PFSK-1 (cell line): Measurements from ENCODE around the gene NCAPD3.

Experiments
- FOXP2 ChIP-seq: optimal IDR thresholded peaks from 2 replicates; pipeline ENCODE3; 2011; ENCODE audit warnings: borderline replicate concordance, control low read depth, inconsistent platforms; ENCODE audit not compliant: insufficient read depth; ENCODE audit errors: extremely low read length, extremely low read depth
- POLR2AphosphoS5 ChIP-seq: IDR thresholded peaks from 2 replicates; pipeline ENCODE4 v1.6.1; 2012; ENCODE audit warnings: low read depth, mild to moderate bottlenecking, control low read depth, low read length, moderate library complexity
- REST ChIP-seq, 2 experiments: IDR thresholded peaks; 2 replicates each; pipeline versions ENCODE4 v1.6.1 to v1.8.0; 2011 to 2012; ENCODE audit warnings: low read depth in 2 of 2, low read length in 2 of 2, control low read depth in 1 of 2, inconsistent platforms in 1 of 2, mild to moderate bottlenecking in 1 of 2, moderate library complexity in 1 of 2; ENCODE audit not compliant: insufficient read depth in 1 of 2
- SIN3A ChIP-seq: IDR thresholded peaks from 2 replicates; pipeline ENCODE4 v1.6.1; 2012; ENCODE audit warnings: mild to moderate bottlenecking, low read length, moderate library complexity, borderline replicate concordance; ENCODE audit not compliant: insufficient read depth
- TAF1 ChIP-seq: IDR thresholded peaks from 2 replicates; pipeline ENCODE4 v1.6.1; 2012; ENCODE audit warnings: low read length, control low read depth, borderline replicate concordance; ENCODE audit not compliant: insufficient read depth

NCAPD3 gene

GRCh38 chr11:134236834-134237556 lies 13.2 kb upstream of the NCAPD3 start:
- TF ChIP-seq POLR2AphosphoS5 (no peak), REST (IDR thresholded peaks at IDR 0.05; ENCODE audit: insufficient read depth in 1 of 2, low read depth in 2 of 2, low read length in 2 of 2) (no peak), SIN3A (no peak), FOXP2 (no peak), TAF1 (no peak)

- TF ChIP-seq POLR2AphosphoS5 (no peak), REST (IDR thresholded peaks at IDR 0.05; ENCODE audit: insufficient read depth in 1 of 2, low read depth in 2 of 2, low read length in 2 of 2) (no peak), FOXP2 (no peak), SIN3A (no peak), TAF1 (no peak)
These were observed 11.6 kb upstream of the NCAPD3 start for GRCh38 chr11:134235399-134235798.

- TF ChIP-seq POLR2AphosphoS5: no peak
- TF ChIP-seq TAF1: no peak
- no peak for TF ChIP-seq FOXP2
- TF ChIP-seq REST (IDR thresholded peaks at IDR 0.05; ENCODE audit: insufficient read depth in 1 of 2, low read depth in 2 of 2, low read length in 2 of 2): no peak
- TF ChIP-seq SIN3A: no peak
These were observed 10.0 kb upstream of the NCAPD3 start for GRCh38 chr11:134233729-134234179.

GRCh38 chr11:134231958-134232659 lies 8.3 kb upstream of the NCAPD3 start:
- no peak for TF ChIP-seq TAF1
- TF ChIP-seq REST (IDR thresholded peaks at IDR 0.05; ENCODE audit: insufficient read depth in 1 of 2, low read depth in 2 of 2, low read length in 2 of 2): no peak
- no peak for TF ChIP-seq FOXP2
- no peak for TF ChIP-seq POLR2AphosphoS5
- TF ChIP-seq SIN3A: no peak
